HTERT RPE-1 (cell line): ENCODE results near the gene METTL24.
"Not testable (repeated sequence)": the region's sequence is repeated elsewhere in the genome, so short reads cannot be mapped to it uniquely, and the experiment has no call there.

Experiments used
- in situ Hi-C: fragments of 300-500 bp; cut with MboI; formaldehyde crosslinking; loops from 4 replicates; pipeline ENCODE4 v1.14.3; 2020; ENCODE audit warnings: low sequenced_read_pairs

The METTL24 gene

DNA sequence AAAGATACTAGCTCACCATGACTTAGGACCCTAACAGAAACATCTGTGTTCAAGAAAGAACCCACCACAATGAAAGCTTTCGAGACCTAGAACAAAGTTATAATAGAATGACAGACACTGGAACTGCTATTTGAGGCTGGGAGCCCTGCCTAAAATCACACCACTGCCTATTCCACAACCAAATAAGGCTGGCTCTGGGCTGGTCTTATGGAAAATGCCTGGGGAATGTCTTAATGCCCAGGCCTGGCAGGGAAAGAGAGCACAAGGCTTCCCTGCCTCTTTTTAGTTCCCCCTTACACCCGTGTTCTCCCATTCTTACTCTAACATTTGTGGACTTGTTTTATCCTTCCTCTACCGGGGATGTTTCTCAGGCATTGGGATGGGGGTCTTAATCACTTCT lies 5.6 kb upstream of the METTL24 start:
- in situ Hi-C loops: no loop called here

DNA sequence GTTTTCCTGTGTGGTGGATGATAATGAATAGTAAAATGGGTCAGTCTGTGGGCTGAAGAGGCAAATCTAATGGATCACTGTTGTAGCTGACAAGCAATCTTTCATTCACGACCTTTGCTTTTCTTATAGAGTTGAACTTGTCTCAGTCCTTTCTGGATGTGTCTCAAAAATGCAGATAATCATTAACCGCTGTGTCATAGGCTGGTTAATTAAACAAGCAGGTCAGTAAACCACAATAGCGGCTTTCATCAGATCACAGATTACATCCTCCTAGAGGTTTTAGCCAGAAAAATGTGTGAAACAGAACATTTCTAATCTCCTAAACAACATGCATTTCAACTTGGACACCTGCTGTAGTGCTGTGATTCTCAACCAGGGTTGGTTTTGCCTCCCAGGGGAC lies 2.5 kb upstream of the METTL24 start:
- in situ Hi-C loops: no loop called here

DNA sequence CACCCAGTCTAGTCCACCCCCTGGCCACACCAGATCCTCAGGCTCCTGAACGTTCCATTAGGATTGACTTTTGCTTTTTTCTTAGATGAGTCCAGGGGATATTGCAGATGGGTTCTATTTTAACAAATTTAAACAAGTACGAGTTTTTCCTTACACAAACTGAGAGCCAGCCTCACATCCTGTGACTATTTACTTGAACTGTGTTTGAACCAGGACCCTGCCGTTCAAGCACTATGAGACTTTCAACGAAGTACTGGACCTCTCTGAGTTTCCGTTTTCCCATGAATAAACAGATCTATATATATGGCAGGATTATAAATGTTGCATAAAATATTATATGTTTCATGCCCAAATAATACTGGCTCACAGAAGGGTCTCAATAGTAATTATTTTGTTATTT lies 1.4 kb upstream of the METTL24 start:
- in situ Hi-C loops: no loop called here

DNA sequence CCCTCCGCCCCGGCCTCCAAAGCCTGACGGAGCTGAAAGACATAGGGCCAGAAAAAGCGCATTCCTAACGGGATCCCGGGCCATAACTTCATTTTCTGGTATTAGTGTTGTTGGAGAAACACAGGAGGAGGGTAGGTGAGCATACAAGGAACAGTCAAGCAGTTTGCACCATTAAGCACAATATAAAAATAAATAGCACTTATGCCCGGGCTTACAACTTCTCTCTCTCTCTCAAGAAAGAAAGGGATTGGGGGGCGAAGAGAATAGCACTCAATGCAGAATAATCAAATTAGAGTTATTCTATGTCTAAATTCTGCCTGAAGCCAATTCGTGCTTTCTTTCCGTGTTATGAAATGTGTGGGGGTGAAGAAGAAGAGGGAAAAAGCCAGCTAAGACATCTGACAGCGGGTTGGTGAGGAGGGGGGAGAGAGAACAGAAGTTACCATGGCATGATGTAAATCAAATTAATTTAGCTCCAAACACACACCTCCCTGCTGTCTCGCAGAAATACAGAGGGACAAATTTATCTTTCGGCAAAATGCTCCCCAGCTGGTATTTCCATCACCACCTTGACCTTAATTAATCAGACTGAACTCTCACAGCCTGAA lies 508 bp upstream of the METTL24 start:
- in situ Hi-C loops: no loop called here

DNA sequence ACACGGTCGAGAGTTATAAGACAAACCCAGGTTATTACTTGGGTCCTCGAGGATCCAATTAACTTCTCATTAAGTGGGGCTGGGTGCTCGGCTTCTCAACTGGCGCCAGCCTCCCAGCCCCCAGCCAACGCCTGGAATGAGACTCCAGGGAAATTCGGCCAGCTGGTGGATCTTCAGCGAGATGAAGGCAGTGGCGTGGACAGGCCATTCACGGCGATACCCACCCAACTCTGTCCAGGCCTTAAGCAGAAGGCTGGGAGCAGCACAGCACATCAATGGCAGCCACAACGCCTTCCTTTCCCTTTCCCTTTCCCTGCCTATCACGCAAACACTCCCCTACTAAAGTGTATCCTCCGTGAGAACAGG lies 868 bp downstream of the METTL24 start:
- in situ Hi-C loops: no loop called here

DNA sequence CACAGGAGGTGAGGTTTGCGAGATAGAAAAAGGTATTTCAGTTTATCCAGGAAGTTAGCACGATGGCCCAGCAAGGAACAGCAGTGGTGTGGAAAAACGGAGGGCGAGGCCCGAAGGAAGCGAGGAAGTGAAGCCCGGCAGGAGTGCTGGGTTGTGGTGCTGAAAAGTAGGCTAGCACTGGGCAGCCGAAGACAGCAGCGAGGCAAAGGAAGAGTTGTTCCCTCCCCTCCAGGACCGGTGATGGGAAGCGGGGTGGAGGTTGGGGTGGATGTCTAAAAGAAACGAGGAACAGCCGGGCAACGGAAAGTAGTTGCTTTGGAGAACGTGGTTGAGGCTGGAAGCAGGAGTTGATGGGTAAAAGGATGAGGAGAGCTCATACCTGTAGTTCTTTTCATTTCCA lies 1.4 kb downstream of the METTL24 start:
- in situ Hi-C loops: no loop called here

DNA sequence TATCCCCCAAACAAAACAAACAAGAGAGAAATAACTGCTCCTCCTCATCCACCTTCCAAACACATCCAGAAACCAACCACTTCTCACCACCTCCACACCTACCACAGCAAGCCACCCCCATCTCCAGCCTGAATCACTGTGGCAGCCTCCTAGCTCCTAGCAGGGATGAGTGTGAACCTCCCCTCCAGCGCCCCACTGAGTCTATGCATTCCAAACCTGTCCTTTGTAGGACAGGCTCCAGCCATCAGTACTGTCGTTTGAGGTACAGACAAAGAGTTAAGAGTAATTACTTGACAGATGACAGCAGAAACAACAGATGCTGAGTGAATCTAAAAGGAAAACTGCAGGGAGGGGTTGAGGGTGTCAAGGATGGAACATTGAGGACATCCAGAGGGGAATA lies 2.4 kb downstream of the METTL24 start:
- in situ Hi-C loops: no loop called here

DNA sequence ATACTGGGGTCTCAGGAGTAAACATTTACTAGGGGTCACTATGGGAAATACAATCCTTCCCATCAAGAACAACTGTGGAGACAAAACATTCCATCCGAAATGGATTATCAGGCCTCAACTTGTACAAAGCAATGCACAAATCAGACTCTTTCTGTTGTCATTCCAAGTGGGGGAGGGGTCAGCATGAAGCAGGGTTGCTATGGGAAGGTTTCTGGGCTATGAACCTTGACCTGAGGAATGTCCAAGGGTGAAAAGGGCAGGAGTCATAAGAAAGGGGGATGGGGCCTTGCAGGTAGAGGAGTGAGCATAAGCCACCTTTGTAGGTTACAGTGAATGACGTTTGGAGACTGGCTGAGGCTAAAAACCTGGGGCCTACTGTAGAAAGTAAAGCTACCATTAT lies 3.1 kb downstream of the METTL24 start:
- in situ Hi-C loops: no loop called here

DNA sequence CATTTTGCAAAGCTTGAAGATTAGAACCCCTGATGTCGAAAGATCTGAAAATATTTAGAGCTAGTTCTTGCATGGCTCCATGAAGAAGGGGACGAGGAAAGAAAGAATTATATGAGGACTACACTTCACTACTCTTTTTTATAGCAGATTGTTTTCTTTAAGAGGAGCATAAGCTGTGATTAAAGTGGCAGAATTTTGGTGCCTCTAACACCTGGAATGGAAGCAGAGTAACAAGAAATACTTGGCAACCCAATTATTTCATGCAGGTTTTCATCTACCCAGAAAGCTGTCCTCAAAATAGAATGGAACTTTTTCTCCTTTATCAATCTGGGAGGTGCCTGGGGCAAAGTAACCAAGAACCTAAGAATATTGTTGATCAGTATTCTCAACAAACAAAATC lies 4.0 kb downstream of the METTL24 start:
- in situ Hi-C loops: no loop called here

DNA sequence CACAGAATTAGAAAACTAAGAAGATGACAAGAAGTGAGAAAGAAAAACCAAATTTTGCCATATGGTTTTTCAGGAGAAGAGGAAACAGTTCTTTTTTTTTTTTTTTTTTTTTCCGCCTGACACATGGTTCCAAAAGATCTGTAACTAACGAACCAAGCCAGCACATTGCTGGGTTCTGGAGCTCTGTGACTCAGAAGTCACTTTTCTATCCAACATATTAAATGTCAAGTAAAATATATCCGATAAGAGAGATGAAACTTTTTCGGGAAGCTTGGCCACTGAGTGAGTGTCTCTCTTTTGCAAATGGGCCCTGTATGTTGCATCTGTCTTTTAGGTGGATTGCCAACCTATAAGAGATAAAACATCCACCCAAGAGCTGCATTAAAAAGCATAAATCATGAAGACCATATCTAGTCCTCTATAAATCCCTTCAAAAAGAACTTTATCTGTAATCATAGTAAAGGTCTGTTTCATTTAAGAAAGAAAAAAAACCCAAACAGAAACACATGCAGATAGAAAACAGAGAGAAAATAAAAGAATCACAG lies 4.6 kb downstream of the METTL24 start:
- in situ Hi-C loops: no loop called here

DNA sequence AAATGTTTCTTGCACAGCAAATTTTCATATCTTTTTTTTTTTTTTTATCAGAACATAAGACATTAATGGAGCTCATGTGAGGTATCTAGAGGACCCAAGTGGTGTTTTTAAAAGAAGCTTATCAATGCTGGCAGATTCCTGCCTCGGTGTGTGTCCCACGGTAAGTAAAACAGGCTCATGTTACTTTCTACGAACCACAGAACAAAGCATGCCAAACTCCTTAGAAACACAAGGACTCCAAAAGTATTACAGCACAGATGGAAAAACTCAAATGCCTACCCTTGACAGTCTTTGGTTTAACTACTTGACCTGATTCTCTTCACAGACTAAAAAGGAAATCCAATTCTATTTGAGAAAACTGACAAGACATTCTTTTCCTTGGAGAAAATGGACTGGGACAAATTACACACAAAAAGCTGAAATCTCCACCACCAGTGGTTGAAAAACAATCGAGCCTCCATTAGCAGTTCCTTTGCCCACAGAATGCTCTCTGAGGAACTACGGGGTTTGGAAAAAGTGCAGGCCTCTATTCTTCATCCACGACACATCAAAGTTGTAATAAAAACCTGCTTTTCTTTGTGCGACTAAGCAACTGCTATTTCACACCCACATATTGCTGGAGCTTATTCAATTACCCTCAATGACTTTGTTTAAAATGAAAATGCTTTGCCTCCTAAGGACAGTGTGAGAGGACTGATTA lies 5.4 kb downstream of the METTL24 start:
- in situ Hi-C loops: no loop called here

DNA sequence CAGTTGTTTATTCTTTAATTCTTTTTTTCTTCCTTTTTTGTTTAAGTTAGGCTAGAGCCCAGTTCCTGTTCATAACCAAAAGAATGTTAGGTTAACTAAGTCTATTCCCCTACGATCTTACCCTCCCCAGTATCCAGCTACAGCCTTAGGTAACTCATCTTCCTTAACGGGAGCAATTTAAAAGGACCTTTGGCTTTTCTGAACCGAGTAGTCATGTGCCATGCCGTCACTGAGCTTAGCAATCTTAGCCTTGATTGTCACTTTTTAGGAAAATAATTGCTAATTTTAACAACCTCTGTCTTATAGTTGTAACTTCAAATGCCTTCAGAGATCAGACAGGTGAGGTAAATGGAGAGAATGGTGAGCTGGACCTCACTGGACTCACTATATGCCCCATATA lies 6.2 kb downstream of the METTL24 start:
- in situ Hi-C loops: no loop called here

DNA sequence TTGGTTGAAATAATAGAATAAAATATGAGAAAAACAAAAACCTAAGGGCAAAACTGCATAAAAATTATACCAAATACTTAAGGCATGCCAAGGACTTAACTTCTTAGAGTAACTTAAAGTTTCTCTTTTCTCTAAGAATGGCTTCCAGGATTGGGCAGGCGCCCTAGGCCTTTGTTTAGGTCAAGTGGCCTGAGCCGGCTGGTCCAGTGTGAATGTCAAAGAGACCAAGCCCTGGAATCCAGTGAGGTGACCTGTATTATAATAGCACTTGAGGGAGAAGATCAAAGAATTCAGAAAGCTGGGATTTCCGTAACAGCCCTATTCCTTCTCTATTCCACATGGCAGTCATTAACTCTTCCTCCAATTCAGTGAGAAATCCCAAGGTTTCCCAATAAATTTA lies 6.6 kb downstream of the METTL24 start:
- in situ Hi-C loops: no loop called here

DNA sequence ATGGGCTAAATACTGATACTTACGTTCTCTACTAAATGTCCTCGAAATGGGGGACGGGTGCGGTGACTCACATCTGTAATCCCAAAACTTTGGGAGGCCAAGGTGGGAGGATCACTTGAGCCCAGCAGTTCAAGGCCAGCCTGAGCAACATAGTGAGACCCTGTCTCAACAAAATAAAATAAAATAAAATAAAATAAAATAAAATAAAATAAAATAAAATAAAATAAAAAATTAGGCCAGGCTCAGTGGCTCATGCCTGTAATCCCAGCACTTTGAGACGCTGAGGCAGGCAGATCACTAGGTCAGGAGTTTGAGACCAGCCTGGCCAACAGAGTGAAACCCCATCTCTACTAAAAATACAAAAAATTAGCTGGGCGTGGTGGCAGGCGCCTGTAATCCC lies 7.6 kb downstream of the METTL24 start:
- in situ Hi-C loops: not testable (repeated sequence)

DNA sequence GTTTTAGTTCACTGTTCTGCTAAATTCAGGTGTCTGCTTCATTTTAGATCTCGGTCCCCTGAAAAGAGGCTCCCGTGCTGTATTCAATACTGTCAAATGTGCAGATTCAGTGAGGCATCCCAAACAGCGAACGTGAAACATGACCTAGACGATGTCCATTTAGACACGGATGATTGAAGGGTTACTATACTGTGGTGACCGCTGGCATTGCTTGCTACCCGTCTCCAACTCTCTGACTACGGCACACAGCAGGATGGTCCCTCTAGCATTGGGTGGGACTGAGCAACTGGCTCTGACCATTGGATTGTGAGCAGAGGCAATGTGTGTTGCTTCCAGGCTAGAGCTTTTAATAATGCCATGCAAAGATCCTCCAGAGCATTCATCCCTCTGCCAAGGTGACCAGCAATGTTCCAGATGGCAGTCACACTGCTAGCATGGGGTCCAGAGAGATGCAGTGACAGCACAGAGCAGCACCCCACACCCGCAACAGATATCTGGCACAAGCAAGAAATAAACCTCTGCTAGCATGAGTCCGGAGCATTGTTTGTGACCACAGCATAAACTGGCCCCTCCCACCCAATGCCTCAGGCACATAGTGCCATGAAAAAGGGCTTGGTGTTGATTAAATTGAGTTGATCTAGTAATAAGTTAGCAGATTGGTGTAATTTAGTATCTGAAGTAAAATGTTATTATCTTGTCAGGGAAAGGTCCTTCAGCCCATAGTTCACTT lies 9.0 kb downstream of the METTL24 start:
- in situ Hi-C loops: no loop called here

DNA sequence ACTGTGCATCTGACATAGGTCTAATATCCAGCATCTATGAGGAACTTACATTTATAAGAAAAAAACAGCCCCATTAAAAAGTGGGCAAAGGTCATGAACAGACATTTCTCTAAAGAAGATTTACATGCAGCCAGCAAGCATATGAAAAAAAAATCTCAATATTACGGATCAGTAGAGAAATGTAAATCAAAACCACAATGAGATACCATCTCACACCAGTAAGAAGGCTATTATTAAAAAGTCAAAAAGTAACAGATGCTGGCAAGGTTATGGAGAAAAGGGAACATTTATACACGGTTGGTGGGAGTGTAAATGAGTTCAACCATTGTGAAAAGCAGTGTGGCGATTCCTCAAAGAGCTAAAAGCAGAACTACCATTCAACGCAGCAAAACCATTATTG lies 13.1 kb downstream of the METTL24 start:
- in situ Hi-C loops: no loop called here

DNA sequence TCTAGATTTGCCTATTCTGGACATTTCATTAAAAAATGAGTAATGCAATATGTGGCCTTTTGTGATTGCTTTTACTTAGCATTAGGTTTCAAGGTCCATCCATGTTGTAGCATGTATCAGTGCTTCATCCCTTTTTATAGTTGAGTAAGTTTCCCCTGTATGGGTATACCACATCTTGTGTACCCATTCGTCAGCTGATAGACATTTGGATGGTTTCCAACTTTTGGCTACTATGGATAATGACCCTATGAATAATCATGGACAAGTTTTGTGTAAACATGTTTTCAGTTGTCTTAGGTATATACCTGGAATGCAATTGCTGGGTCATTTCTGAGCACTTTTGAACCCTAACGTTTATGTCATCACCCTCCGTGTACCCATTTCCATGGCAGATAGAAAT lies 15.4 kb downstream of the METTL24 start:
- in situ Hi-C loops: no loop called here

DNA sequence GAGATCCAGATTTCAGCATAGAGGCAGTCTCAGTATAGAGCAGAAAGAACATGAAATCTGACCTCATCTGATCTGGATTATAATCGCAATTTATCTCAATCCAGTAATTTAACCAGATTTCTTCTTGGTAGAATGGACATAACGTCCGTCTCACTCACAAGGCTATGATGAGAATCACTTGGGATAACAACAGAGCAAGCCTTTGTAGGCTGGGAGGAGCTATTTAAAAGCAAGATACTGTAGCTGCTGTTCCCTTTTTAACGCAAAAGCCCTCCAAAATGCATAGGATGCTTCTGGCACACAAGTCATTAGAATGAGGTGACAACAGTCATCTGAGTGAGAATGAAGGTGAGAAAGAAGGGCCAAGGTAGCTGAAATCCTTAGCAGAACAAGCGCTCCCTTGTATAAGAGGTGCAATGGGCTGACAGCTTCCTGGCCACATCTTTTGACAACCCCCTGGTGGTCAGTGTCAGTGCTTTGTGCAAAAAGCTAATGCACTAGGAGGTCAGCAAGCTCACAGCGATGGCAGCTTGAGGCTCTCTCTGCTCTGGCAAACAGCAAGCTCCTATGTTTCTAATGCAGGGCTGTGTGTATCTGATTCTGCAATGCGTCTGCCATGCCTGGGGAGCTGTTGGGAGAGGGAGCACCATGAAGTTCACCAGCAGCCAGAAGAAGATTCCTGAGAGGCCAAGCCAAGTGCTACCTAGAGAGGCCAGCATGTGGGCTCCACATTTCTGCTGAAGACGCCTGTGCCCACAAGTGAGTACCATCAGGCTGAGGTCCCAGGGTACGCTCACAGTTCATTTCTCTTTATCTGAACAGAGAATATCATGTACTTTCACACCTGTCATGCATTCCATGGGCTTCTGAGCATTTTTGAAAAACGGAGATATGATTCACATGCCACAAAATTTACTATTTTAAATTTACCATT lies 16.2 kb downstream of the METTL24 start:
- in situ Hi-C loops: no loop called here

DNA sequence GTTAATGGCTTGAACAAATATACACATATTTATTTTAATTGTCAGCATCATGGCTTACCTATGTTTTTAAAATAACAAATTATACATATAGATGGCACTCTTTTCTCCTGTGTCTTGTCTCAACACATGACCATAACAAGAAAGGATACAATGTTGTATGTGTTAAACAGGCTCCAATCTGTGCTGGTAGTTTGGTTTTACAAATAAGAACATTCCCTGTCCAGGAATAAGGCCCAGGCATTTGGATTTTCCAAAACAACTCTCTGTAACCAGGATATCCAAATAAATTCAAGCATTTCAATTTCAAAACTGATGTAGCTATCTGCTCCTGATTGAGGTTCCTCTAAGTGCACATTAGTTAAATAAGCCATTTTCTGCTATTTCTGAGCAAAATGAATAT lies 17.1 kb downstream of the METTL24 start:
- in situ Hi-C loops: no loop called here

DNA sequence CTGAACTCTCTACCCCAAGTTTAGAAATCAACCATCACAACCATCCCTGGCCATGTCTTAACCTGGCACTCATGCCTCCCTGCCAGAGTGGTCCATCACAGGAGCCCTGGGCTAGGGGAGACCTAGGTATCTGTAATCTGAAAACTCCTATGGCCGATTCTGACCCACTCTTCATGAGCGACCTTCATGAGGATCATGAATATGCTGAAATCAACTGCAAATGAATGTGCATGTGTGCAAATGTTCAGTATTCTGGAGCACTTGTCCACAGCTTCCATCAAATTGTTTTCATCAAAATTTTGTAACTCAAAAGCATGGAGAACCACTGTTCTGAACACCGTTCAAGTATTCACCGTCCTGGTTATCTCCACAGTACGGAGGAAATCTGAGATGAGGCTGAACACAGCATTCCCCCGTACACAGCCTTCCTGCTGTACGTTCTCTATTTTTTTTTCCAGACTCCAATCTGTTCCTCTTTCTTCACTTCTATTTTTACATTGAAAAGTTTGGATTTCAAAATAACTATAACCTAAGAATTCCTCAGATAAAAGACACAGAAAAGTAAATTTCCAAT lies 17.7 kb downstream of the METTL24 start:
- in situ Hi-C loops: no loop called here
